GM21576 (cell line): ENCODE measurements around the gene HAGH.
A peak's percentile ranks its signal among the peaks of the same experiment; 100 is the strongest.

Source experiments
- ATAC-seq: cut with Tn5 transposase; IDR thresholded peaks from one replicate; pipeline ENCODE4 v1.9.1; 2021; ENCODE audit warnings: mild to moderate bottlenecking, moderate library complexity; ENCODE audit not compliant: unreplicated experiment

The HAGH gene

GRCh38 chr16:1788095-1788707 is 38.4 kb downstream of the HAGH start:
- ATAC-seq, result no peak

GRCh38 chr16:1787322-1788094 is 39.1 kb downstream of the HAGH start:
- ATAC-seq, result no peak

- ATAC-seq, result no peak
Observed at GRCh38 chr16:1787056-1787321, 39.6 kb downstream of the HAGH start.

DNA sequence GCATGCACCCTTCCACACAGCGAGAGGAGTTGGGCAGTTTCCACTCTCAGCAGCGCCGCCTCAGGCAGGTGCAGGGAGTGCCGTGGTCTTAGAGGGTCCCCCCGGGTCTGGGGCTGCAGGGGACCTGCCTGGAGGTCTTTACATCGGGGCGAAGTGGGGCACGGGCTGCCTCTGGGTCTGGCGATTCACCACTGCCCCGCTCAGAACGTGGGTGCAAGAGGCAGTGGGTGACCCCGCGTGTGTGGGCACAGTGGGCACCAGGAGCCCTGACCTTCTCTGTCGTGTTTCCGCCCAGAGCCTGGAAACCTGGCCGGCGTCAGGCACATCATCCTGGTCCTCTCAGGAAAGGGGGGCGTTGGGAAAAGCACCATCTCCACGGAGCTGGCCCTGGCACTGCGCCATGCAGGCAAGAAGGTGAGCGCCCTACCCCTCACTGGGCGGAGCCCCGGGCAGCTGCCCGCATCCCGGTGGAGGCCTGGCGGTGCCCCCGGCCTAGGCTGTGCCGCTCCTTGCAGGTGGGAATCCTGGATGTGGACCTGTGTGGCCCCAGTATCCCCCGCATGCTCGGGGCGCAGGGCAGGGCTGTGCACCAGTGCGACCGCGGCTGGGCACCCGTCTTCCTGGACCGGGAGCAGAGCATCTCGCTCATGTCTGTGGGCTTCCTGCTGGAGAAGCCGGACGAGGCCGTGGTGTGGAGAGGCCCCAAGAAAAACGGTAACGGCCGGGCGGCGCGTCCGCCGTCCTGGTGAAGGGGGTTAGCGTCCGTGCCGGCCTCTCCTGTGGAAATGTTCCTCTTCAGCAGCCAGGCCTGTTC is 40.2 kb downstream of the HAGH start:
- no peak for ATAC-seq

DNA sequence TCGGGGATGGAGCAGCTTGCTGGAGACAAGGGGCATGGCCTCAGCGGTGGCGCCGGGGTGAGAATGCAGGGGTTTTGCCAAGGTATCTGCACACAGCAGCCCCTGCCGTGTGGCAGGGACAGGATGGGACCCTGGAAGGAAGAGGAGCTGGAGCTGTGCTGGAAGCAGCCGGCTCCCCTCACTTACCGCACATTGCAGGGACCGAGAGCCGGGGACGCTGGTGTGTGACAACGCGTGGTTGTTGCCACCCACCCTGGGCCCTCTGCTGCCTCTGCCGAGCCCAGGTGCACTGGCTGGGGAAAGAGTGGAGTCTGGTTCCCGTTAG is 40.8 kb downstream of the HAGH start:
- ATAC-seq, result no peak

DNA sequence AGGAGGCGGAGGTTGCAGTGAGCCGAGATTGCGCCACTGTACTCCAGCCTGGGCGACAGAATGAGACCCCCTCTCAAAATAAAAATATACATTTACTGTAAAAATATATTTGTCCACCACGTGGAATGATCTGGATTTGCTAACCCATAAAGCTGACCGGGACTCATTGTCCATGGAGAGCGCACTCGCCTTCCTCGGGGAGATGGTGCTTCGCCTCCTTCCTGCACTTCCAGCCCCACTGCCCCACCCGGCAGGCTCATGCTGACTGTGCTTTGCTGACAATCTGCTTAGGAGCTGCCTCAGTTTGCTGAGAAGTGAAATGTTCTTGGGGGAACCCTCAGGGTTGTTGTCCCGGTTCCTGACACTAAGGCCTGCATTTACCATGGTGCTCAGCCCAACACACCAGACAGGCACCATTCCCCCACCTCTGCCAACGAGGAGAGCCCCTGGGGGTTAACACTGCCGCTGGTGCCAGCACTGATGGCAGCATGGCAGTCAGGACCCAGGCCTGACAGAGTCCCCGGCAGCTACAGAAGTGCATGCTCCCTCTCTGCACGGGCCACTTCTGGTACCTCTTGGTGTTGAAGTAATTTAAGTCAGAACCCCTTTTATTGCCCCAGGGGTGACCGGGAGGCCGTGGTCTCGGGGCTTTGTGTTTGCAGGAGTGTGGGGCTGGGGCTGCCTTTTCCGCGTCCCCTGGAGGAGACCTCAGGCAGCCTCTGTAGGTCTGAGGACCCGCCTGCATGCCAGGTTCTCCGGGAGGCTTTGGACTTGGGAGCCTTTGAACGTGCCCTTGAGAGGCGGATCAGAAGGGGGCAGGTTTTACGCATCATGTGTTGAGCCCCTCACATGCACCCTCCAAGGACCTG is 41.4 kb downstream of the HAGH start:
- ATAC-seq, result no peak

DNA sequence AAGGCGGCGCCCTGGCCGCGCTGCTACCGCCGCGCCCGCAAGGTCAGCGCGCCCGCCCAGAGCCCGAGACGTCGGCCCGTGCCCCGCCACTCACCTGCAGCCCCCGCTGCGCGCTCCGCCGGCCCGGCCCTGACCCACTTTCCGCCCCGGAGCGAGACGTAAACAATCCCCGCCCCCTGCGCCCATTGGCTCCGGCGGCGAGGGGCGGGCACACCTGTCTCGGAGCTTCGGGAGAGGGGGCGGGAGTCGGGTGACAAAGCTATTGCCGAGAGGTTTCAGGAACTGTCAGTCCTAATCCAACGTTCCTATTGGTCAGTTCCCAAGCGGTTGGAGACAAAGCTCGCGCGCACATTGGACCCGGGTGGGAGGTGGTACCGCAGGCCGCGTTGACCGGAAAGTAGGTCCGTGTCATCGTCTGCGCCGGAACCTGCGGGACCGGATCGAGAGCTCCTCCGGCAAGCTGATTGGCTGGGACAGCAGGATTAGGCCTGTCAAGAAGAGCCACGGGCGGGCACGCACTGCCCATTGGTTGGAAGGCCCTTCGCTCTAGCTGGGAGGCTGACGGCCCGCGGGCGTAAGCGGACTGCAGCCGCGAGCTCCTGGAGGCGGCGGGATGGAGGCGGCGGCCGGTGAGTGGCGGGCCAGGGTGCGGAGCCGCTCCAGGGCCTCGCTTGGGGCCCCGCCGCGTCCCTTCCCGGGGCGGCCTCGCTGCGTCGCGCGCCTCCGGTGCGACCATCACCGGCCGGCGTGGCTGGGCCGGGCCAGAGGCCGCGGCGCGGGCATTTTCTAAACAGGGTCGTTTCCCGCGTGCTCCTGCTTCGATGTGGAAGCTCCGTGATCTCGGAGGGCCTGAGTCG is 44.0 kb downstream of the HAGH start, which contains the start of the genes NUBP2 and SPSB3:
Gene NUBP2 (plus strand): TSS at position 553 of the 857 bp plus-strand sequence. CDS start 61 bp downstream, at position 614.
Gene SPSB3 (minus strand): TSS at position 164 of the 857 bp plus-strand sequence. CDS start 1,088 bp downstream, outside the sequence.
- peak; percentile 80 for ATAC-seq

GRCh38 chr16:1781758-1782407 is 44.7 kb downstream of the HAGH start:
- peak; percentile 3 for ATAC-seq

DNA sequence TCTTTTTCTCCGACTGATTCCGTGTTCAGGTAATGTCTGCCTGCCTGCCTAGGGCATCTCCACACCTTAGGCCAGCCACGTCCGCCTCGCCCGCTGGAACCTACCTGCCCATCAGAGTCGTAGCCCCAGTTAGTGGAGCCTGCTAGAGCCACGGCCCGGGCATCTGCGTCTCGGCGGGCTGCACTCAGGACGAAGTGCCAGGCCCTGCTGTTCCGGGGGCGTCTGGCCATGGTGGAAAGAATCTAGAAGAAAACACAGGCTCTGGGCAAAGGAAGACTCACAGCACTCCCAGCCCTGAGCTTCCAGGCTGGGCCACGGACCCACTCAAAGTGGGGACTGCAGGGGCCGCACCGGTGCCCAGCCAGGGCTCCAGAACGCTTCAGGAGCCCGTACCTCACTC is 45.4 kb downstream of the HAGH start:
- no peak for ATAC-seq

DNA sequence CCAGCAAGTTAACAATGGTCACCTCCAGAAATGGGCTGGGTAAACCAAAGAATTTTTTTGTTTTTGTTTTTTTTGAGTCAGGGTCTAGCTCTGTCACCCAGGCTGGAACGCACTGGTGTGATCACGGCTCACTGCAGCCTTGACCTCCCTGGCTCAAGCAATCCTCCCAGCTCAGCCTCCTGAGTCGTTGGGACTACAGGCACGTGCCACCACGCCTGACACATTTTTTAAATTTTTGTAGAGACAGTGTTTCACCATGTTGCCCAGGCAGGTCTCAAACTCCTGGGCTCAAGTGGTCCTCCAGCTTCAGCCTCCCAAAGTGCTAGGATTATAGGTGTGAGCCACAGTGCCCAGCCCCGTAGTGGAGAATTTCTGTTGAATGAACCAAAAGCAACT is 46.0 kb downstream of the HAGH start:
- no peak for ATAC-seq

DNA sequence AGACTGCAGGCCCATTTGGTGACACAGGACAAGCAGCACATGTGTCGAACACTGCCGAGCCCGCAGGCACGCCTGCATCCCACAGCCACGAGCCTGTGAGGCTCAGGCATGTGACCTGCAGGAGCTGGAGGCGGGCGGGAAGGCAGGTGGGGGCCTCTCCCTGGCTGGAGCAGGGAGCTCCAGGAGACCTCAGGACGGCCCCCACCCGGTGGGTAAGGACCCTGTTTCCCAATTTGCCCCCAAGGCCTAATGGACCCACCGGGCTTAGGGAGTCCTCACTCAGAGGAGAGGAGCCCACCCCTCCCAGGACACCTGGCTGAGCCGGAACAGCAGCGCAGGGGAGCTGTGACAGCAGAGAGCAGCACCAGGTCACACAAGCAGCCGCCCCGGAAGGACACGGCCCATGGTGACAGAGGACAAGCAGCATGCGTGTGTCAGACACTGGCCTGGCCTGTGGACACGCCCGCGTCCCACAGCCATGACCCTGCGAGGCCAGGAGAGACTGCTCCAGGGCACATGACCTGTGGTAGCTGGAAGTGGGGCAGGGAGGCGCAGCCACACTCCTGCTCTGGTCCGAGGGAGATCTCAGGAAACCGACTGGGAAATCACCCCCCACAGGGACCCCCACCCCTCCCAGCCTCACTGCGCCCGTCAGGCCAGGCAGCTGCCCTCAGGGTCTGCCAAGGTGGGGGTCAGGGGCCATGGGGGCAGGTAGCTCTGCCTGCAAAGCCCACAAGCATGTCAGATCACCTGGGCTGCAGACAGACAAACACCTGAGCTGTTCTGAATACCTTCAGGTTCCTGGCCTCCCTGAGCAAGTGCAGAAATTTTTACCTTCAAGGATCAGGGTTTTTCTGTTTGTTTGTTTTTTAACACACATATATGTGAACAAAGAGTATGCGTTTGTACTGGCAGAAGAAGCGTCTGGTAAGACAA is 46.6 kb downstream of the HAGH start:
- no peak for ATAC-seq

DNA sequence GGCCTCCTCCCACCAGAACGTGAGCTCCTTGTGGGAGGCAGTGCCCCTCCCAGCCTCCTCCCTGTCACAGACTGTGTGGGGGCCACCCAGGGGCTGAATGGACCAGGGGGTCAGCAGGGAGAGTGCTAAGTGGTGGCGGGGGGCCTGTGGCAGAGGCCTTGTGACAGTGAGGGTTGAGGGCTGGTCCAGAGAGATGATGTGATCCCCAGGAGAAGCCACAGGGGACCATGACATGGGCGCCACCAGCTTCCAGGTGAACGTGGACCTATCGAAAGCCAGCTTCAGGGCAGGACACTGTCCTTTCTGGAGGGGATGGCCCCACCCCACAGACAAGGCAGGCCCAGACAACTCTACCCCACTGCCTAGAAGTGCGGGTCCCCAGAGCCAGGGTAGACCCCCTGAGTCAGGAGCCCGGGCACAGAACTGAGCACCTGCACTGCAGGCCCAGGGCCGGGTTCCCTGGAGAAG is 47.4 kb downstream of the HAGH start:
- ATAC-seq, result no peak

GRCh38 chr16:1778200-1779179 is 48.1 kb downstream of the HAGH start:
- no peak for ATAC-seq

- ATAC-seq, result no peak
Observed at GRCh38 chr16:1777375-1778199, 49.0 kb downstream of the HAGH start.

DNA sequence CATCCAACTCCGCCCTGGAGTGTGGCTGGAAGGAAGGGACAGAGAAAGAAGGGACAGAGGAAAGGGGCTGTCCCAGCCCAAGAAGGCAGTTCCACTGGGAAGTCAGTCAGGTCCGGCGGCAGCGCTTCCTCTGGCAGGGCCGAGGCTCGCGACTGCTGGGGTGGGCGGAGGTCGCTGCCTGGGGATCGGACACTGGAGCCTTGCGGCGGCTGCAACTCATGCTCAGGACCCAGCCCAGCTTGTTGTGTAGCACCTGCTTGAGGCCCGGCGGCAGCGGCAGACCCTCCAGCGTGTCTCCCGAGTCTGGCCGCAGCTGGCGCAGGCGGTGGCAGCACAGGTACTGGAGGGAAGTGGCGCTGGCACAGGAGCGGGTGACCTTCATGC is 49.6 kb downstream of the HAGH start:
- no peak for ATAC-seq

DNA sequence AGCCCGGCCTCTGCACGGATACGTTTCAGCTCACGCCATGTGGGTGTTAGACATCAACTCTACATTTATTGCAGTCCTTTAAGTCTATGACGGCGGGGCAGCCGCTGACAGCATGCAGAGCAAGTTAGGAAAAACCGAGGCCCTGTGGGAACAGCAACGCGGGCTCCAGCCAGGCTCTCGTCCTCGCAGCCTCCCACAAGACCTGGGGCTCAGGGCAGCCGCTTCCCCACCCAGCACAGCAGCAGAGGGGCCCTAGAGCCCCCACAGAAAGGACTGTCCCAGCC is 50.0 kb downstream of the HAGH start:
- no peak for ATAC-seq
